Measurements from ENCODE around the gene SUFU. TPM values are rescaled to one million over a fixed set of nuclear protein-coding genes. Genes with fewer than 3 reads are reported as not detected.

The SUFU gene
- total RNA-seq, 1 experiment from 2014 or later, result 2.7 TPM

- Histone ChIP-seq H3K27ac (ENCODE audit: low read length) (no peak overlapping the region), H2AFZ (ENCODE audit: low read length) (no peak overlapping the region), H3K79me2 (ENCODE audit: low read length) (no peaks in the 10 kb centered on the region), H3K4me2 (ENCODE audit: low read length) (peak overlapping the region; percentile 32; the same call in 1 of the 2 replicates), H3K9ac (ENCODE audit: low read length) (no peak overlapping the region), H3K4me1 (ENCODE audit: insufficient read depth, low read length) (peaks cover 3% of the 10 kb centered on the region; the same call in 1 of the 2 replicates), H3K4me3 (ENCODE audit: low read length) (no peak overlapping the region), H3K9me3 (ENCODE audit: low read length) (no peaks in the 10 kb centered on the region), H4K20me1 (ENCODE audit: low read length) (no peaks in the 10 kb centered on the region), H3K9me2 (replicated peaks; ENCODE audit: low read length) (no peaks in the 10 kb centered on the region), H3K36me3 (ENCODE audit: low read depth, low read length) (no peaks in the 10 kb centered on the region), H3F3A (ENCODE audit: low read length, unreplicated experiment) (no peaks in the 10 kb centered on the region), H3K27me3 (ENCODE audit: low read length) (no peaks in the 10 kb centered on the region)
- POLR2A ChIA-PET (ENCODE audit: unreplicated experiment), result interaction anchor here (0.6 kb wide), 1 partner anchor 37 kb away, joined by 3 read pairs; no protein-coding TSS in a partner anchor
- DNase-seq (peak; percentile 55), ATAC-seq (peak; percentile 79)
- no TSS peak for BruUV-seq (replicated peaks)
- no peak for TF ChIP-seq EZH2phosphoT487 (IDR thresholded peaks at IDR 0.05; ENCODE audit: borderline replicate concordance, low read length)
- no peak for TF ChIP-seq CTCF (conservative IDR thresholded peaks at IDR 0.05; ENCODE audit: low read depth, low read length)
- no peak for TF ChIP-seq EZH2 (IDR thresholded peaks at IDR 0.05; ENCODE audit: low read length, unreplicated experiment)
- CTCF ChIA-PET, result interaction anchor here (0.5 to 0.7 kb wide), 2 partner anchors 71 to 398 kb away, joined by 4 to 8 read pairs; no protein-coding TSS in a partner anchor
- intact Hi-C loops (cut with micrococcal nuclease), result loop anchor here (5.0 kb wide), 1 partner anchor 36 kb away; the partner anchor contains the start of genes ARL3 and SFXN2
These were observed 172.1 kb downstream of the SUFU start for GRCh38 chr10:102675666-102676533.

- no peak for DNase-seq
- Histone ChIP-seq H4K20me1 (ENCODE audit: low read length) (no peaks in the 10 kb centered on the region), H3K4me2 (ENCODE audit: low read length) (peak overlapping the region; percentile 32; the same call in 1 of the 2 replicates), H3K9me2 (replicated peaks; ENCODE audit: low read length) (no peaks in the 10 kb centered on the region), H3K9ac (ENCODE audit: low read length) (no peak overlapping the region), H3K9me3 (ENCODE audit: low read length) (no peaks in the 10 kb centered on the region), H3K4me3 (ENCODE audit: low read length) (no peak overlapping the region), H3K79me2 (ENCODE audit: low read length) (no peaks in the 10 kb centered on the region), H3K4me1 (ENCODE audit: insufficient read depth, low read length) (peaks cover 3% of the 10 kb centered on the region; the same call in 1 of the 2 replicates), H3K27me3 (ENCODE audit: low read length) (no peaks in the 10 kb centered on the region), H3F3A (ENCODE audit: low read length, unreplicated experiment) (no peaks in the 10 kb centered on the region), H3K36me3 (ENCODE audit: low read depth, low read length) (no peaks in the 10 kb centered on the region), H3K27ac (ENCODE audit: low read length) (no peak overlapping the region), H2AFZ (ENCODE audit: low read length) (no peak overlapping the region)
- no TSS peak for BruUV-seq (replicated peaks)
- ATAC-seq, result no peak
- intact Hi-C loops (cut with micrococcal nuclease), result loop anchor here (5.0 kb wide), 1 partner anchor 36 kb away; the partner anchor contains the start of genes ARL3 and SFXN2
- TF ChIP-seq EZH2 (IDR thresholded peaks at IDR 0.05; ENCODE audit: low read length, unreplicated experiment) (no peak), CTCF (conservative IDR thresholded peaks at IDR 0.05; ENCODE audit: low read depth, low read length) (no peak), EZH2phosphoT487 (IDR thresholded peaks at IDR 0.05; ENCODE audit: borderline replicate concordance, low read length) (no peak)
- POLR2A ChIA-PET (ENCODE audit: unreplicated experiment), result interaction anchor here (0.6 kb wide), 1 partner anchor 11 kb away, joined by 3 read pairs; no protein-coding TSS in a partner anchor
- CTCF ChIA-PET, result interaction anchor here (0.7 kb wide), 1 partner anchor 399 kb away, joined by 8 read pairs; no protein-coding TSS in a partner anchor
These were observed 173.0 kb downstream of the SUFU start for GRCh38 chr10:102676534-102677315.
